HUES48 (cell line): Measurements from ENCODE around the gene CAMSAP2.

Experiments
- H3K27ac ChIP-seq: one replicate; pipeline ENCODE4 v1.7.0; 2013; ENCODE audit warnings: low read depth, low read length, inconsistent platforms
- H3K27me3 ChIP-seq: 2 replicates; pipeline ENCODE4 v1.6.1; 2013; ENCODE audit warnings: mild to moderate bottlenecking, low read length; ENCODE audit not compliant: control insufficient read depth, insufficient read depth
- H3K36me3 ChIP-seq: 2 replicates; pipeline ENCODE4 v1.6.1; 2013; ENCODE audit warnings: low read length; ENCODE audit not compliant: control insufficient read depth, insufficient read depth
- H3K4me1 ChIP-seq: 2 replicates; pipeline ENCODE4 v1.6.1; 2013; ENCODE audit warnings: mild to moderate bottlenecking, low read length; ENCODE audit not compliant: control insufficient read depth, insufficient read depth
- H3K4me3 ChIP-seq: 2 replicates; pipeline ENCODE4 v1.5.1; 2013; ENCODE audit warnings: mild to moderate bottlenecking, low read depth, low read length
- H3K9ac ChIP-seq: 2 replicates; pipeline ENCODE4 v1.6.1; 2013; ENCODE audit warnings: mild to moderate bottlenecking, low read depth, low read length, moderate library complexity
- H3K9me3 ChIP-seq: 2 replicates; pipeline ENCODE4 v1.6.1; 2013; ENCODE audit warnings: low read length; ENCODE audit not compliant: control insufficient read depth, insufficient read depth

CAMSAP2 gene

DNA sequence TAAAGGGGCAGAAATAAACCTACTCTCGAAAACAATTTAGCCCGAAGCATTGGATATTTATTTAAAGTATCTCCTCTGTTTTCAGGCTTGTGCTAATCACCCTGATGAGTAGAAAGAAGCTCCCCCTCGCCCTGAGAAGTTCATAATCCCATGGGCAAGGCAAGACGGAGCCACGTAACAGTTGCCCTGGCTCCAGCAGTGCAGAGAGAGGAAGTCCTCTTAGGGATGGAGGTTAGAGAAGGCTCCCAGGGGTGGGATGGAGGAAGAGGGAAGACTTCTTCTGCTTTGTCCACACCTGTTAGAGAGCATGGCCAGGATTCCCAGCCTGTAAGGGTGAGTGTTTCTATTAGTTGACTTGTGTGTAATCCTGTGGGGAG is 130.7 kb downstream of the CAMSAP2 start:
- Histone ChIP-seq H3K36me3 (no peaks in the 10 kb centered on the region), H3K9ac (no peak overlapping the region), H3K27me3 (peaks cover 15% of the 10 kb centered on the region), H3K4me1 (no peaks in the 10 kb centered on the region), H3K9me3 (no peaks in the 10 kb centered on the region), H3K27ac (no peak overlapping the region), H3K4me3 (no peak overlapping the region)

DNA sequence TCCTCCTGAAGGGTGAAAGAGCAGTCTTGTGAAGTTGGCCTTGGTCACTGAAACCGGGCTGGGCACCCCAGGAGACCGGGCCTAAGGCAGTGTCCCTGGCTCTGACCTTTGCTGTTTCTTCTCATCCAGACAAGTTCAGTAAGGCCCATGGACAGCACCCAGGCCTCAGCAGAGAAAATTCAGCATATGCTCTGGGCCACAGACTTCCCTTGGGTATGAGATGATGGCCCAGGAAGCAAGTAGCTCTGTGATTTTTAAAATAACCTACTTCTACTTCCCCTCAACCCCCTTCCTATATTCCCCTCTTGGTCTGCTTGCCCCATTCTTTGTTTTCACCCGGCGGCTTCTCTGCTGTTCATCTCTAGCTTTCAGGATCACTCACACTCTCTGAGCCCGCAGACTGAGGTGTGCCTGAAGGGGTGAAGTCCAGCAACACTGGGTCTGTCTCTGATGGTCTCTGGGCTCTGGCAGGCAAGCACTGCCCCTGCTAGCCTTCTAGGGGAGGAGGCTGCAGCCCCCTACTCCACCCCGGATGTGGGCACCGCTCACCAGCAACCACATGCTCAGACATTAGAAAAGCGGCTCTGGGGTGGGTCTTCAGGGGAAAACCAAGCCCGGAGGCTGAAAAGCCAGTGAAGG is 131.2 kb downstream of the CAMSAP2 start:
- Histone ChIP-seq H3K9me3 (no peaks in the 10 kb centered on the region), H3K36me3 (no peaks in the 10 kb centered on the region), H3K4me3 (no peak overlapping the region), H3K9ac (no peak overlapping the region), H3K27me3 (peaks cover 20% of the 10 kb centered on the region), H3K4me1 (no peaks in the 10 kb centered on the region), H3K27ac (no peak overlapping the region)

DNA sequence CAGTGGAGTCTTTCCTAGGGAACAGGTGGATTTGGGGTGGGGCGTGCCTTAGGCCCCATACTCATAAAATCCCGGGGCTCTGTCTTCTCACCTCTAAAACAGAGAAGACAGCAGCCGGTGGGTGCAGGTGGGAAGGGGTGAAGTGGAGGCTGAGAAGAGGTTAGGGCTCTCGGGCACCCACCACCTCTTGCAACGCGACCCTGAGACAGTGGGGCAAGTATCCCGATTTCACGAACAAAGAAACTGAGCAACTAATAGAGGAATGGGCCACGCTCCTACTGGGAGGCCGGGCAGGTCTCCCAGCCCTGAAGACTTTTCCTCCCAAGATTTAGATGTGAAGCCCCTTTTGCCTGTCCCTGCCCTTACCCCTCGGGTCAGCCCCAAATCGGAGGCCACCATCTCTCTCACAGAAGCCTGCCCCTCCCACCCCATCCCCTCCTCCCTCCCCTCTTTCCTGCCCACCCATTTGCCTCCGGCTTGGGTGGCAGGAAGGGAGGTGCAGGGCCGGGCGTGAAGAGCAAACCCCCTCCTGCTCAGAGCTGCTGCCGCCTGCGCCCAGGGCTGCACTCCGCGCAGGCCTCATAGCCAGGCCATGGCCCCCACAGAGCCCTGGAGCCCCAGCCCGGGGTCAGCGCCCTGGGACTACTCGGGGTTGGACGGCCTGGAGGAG is 133.9 kb downstream of the CAMSAP2 start, which contains the start of gene GPR25:
GPR25 (plus strand) TSS at position 536 of the 670 bp plus-strand sequence; CDS start at position 593, 57 bp downstream.
- H3K27ac ChIP-seq = no peak within 1 kb of the TSS
- H3K36me3 ChIP-seq = no peaks in the 10 kb centered on the region
- no peak within 1 kb of the TSS for H3K9ac ChIP-seq
- H3K4me1 ChIP-seq = peaks cover 5% of the 10 kb centered on the region; the same call in 1 of the 2 replicates
- H3K27me3 ChIP-seq = peaks cover 20% of the 10 kb centered on the region
- no peaks in the 10 kb centered on the region for H3K9me3 ChIP-seq
- no peak within 1 kb of the TSS for H3K4me3 ChIP-seq

DNA sequence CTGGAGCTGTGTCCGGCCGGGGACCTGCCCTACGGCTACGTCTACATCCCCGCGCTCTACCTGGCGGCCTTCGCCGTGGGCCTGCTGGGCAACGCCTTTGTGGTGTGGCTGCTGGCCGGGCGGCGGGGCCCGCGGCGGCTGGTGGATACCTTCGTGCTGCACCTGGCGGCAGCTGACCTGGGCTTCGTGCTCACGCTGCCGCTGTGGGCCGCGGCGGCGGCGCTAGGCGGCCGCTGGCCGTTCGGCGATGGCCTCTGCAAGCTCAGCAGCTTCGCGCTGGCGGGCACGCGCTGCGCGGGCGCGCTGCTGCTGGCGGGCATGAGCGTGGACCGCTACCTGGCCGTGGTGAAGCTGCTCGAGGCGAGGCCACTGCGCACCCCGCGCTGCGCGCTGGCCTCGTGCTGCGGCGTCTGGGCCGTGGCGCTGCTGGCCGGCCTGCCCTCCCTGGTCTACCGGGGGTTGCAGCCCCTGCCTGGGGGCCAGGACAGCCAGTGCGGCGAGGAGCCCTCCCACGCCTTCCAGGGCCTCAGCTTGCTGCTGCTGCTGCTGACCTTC is 134.5 kb downstream of the CAMSAP2 start:
- Histone ChIP-seq H3K27me3 (peaks cover 20% of the 10 kb centered on the region), H3K36me3 (no peaks in the 10 kb centered on the region), H3K9ac (no peak overlapping the region), H3K4me1 (peaks cover 5% of the 10 kb centered on the region; the same call in 1 of the 2 replicates), H3K27ac (no peak overlapping the region), H3K9me3 (no peaks in the 10 kb centered on the region), H3K4me3 (no peak overlapping the region)

DNA sequence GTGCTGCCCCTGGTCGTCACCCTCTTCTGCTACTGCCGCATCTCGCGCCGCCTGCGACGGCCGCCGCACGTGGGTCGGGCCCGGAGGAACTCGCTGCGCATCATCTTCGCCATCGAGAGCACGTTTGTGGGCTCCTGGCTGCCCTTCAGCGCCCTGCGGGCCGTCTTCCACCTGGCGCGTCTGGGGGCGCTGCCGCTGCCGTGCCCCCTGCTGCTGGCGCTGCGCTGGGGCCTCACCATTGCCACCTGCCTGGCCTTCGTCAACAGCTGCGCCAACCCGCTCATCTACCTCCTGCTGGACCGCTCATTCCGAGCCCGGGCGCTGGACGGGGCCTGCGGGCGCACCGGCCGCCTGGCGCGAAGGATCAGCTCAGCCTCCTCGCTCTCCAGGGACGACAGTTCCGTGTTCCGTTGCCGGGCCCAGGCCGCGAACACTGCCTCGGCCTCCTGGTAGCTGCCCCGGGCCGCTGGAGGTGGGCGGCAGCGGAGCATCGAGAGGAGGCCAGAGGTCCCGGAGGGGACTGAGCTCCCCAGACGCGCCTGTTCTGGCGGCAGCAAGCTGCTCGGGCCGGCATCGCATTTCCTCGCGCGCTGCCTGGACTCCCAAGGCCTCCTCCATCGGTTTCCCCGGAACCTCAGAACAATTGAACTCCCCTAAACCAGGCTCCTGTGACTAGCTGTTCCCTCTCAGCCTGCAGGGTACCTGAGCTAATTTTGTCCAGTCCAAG is 135.1 kb downstream of the CAMSAP2 start:
- no peaks in the 10 kb centered on the region for H3K9me3 ChIP-seq
- H3K4me1 ChIP-seq = peaks cover 5% of the 10 kb centered on the region; the same call in 1 of the 2 replicates
- no peaks in the 10 kb centered on the region for H3K36me3 ChIP-seq
- no peak overlapping the region for H3K4me3 ChIP-seq
- H3K27me3 ChIP-seq = peaks cover 20% of the 10 kb centered on the region
- no peak overlapping the region for H3K9ac ChIP-seq
- H3K27ac ChIP-seq = no peak overlapping the region

DNA sequence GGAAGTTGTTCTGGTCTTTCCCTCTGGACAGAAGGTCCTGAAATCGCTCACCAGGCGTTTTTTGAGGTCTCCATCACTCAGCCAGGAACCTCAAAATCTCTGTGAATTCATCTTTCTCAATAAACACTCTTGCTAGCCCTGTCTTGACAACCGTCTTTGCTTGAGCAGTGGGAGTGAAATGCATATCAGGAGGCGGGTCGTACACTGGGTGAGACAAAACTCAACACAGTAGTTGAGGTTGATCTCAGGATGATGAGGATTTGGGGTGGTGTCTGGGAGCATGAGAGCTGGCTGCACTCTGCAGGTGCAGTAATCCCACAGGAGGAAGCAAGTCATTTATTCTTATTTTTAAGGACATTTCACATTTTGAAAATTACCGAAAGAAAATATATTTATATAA is 136.0 kb downstream of the CAMSAP2 start:
- H3K27ac ChIP-seq = no peak overlapping the region
- peaks cover 5% of the 10 kb centered on the region; the same call in 1 of the 2 replicates for H3K4me1 ChIP-seq
- no peaks in the 10 kb centered on the region for H3K36me3 ChIP-seq
- peaks cover 20% of the 10 kb centered on the region for H3K27me3 ChIP-seq
- no peak overlapping the region for H3K4me3 ChIP-seq
- no peaks in the 10 kb centered on the region for H3K9me3 ChIP-seq
- H3K9ac ChIP-seq = no peak overlapping the region

DNA sequence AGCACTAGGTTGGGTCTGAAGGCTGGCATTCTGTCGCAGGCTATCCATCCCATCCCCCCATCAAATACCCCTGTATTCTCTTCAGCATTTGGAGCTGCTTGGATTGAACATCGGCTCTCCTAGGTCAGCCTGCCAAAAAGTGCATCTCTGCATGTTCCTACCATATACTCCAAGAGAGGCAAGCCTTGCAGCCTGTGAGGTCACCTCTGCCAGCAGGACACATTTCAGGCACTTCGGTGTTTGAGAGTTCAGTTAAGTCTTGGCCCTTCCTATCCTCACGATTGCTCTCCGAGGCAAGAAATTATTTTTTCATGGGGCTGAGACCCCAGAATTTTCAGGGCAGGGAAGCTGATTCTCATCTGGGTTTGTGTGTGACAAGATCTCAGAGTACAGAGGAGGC is 136.7 kb downstream of the CAMSAP2 start:
- Histone ChIP-seq H3K36me3 (no peaks in the 10 kb centered on the region), H3K9ac (no peak overlapping the region), H3K9me3 (no peaks in the 10 kb centered on the region), H3K4me1 (peaks cover 5% of the 10 kb centered on the region; the same call in 1 of the 2 replicates), H3K27me3 (peaks cover 20% of the 10 kb centered on the region), H3K27ac (no peak overlapping the region), H3K4me3 (no peak overlapping the region)

DNA sequence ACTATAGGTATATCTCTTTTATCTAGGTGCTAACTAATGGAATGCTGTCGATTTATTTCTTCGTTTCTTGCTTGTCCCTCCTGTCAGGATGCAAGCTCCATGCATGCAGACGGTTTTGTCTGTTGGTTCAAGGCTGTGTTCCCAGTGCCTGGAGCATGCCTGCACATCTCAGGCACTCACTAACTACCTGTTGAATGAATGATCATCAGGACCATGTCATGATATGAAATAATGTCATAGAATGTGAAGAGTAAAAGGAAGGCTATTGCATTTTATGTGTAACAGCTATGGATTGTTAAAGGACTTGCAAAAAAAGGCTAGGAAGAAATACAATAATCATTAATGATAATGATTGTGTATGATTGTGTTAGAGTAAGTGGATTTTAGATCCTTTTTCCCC is 138.3 kb downstream of the CAMSAP2 start:
- H3K9me3 ChIP-seq = no peaks in the 10 kb centered on the region
- no peaks in the 10 kb centered on the region for H3K36me3 ChIP-seq
- peaks cover 5% of the 10 kb centered on the region; the same call in 1 of the 2 replicates for H3K4me1 ChIP-seq
- H3K27ac ChIP-seq = no peak overlapping the region
- H3K4me3 ChIP-seq = no peak overlapping the region
- no peak overlapping the region for H3K9ac ChIP-seq
- H3K27me3 ChIP-seq = peaks cover 20% of the 10 kb centered on the region

DNA sequence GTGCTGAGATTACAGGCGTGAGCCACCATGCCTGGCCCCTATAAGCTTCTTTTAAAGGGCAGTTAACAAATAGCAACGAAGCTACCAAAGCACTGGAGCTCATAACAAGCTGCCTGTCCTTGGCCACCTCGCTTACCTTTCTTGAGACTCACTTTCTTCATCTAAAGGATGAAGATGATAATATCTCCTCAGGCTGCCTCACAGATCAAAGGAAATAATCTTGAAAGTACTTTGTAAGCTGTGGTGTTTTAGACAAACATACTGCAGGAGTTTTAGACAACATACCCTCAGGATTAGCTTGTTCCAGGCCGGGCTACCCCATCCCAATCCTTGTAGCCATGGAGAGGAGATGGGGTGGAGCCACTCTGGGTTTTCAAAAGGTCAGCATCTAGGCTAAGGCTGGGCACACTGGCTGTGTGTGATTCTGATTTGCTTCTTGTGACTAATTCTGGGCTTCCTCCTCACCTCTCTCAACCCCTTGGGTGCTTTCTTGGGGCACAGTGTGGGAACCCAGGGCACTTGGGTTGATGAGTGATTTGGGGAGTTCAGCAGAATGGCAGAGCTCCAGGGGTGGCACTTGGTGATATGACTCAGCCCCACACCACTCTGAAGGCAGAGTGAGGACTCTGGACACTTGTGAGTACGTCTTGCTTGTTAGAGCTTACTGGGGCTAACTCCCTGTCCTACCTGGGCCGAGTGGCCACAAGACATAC is 139.3 kb downstream of the CAMSAP2 start:
- peaks cover 18% of the 10 kb centered on the region for H3K27me3 ChIP-seq
- H3K27ac ChIP-seq = no peak overlapping the region
- H3K9ac ChIP-seq = no peak overlapping the region
- H3K4me3 ChIP-seq = no peak overlapping the region
- H3K9me3 ChIP-seq = no peaks in the 10 kb centered on the region
- peaks cover 7% of the 10 kb centered on the region; the same call in 1 of the 2 replicates for H3K4me1 ChIP-seq
- H3K36me3 ChIP-seq = no peaks in the 10 kb centered on the region

DNA sequence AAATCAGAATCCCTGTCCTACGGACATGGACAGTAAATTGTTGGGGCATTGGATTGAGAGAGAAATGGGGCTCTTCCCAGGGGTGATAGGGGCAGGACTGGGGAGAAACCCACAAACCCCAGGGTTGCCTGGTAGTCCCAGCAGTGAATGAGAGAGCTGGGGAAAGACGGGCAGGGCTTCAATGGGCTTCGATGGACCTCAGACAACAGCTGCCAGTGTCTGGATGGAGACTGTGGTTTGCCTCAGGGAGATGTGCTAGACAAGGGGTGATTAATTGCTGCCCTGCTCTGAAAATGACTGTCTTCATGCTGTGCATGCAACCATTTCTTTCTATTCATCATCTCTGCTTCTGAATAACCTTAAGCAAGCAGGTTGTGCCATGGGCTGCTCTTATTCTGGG is 141.5 kb downstream of the CAMSAP2 start:
- Histone ChIP-seq H3K9me3 (no peaks in the 10 kb centered on the region), H3K36me3 (no peaks in the 10 kb centered on the region), H3K4me3 (no peak overlapping the region), H3K9ac (no peak overlapping the region), H3K4me1 (peaks cover 9% of the 10 kb centered on the region; the same call in 1 of the 2 replicates), H3K27ac (no peak overlapping the region), H3K27me3 (no peaks in the 10 kb centered on the region)
